A549 (cell line): Measurements from ENCODE around the gene BLCAP. TPM values are rescaled to one million over a fixed set of nuclear protein-coding genes. Genes with fewer than 3 reads are reported as not detected.

Source experiments
- ATAC-seq, 2 experiments: fragments of 200-7000 bp in 1 of 2; fragments of >200 bp in 1 of 2; cut with Nextera tagmentation in 1 of 2; cut with Tn5 transposase in 1 of 2; 3 replicates each; pipeline versions ENCODE4 v1.8.0 to v1.9.1; 2018 to 2020; ENCODE audit warnings: mild to moderate bottlenecking in 1 of 2, moderate library complexity in 1 of 2
- CTCF ChIA-PET: fragments of 300-600 bp; sonication (Branson Sonifier 250); formaldehyde crosslinking; extraction: SDS; loops from one replicate; lab custom pipeline; 2021; ENCODE audit warnings: antibody characterized with exemption, inconsistent platforms; lab: Yijun Ruan, JAX
- POLR2A ChIA-PET: fragments of 350-600 bp; formaldehyde crosslinking; extraction: SDS; loops from one replicate; lab custom pipeline; 2021; ENCODE audit warnings: antibody characterized with exemption, inconsistent platforms; lab: Yijun Ruan, JAX
- DNase-seq, 2 experiments: peaks; one replicate each; pipeline versions ENCODE4 v3.0.0 to v3.0.0-alpha.2; 2011 to 2016; ENCODE audit warnings: low read depth in 1 of 2, low spot score in 1 of 2
- FAIRE-seq: peaks from 2 replicates; lab custom pipeline; 2011; peaks lifted over from hg19 to GRCh38; lab: Jason Lieb, UNC
- H3K27ac ChIP-seq, 2 experiments: fragments of >200 bp; sonication (Bioruptor Twin); formaldehyde crosslinking; 3 replicates each; pipeline ENCODE4 v1.5.1; 2016 to 2017
- H3K4me1 ChIP-seq: fragments of >200 bp; sonication (Bioruptor Twin); formaldehyde crosslinking; 3 replicates; pipeline ENCODE4 v1.6.1; 2016
- H3K4me2 ChIP-seq: fragments of >200 bp; sonication (Bioruptor Twin); formaldehyde crosslinking; 3 replicates; pipeline ENCODE4 v1.6.1; 2016
- H3K4me3 ChIP-seq: fragments of >200 bp; sonication (Bioruptor Twin); formaldehyde crosslinking; 3 replicates; pipeline ENCODE4 v1.5.1; 2016
- H3K9me3 ChIP-seq: fragments of >200 bp; sonication (Bioruptor Twin); formaldehyde crosslinking; 3 replicates; pipeline ENCODE4 v1.6.1; 2016
- CBX2 ChIP-seq: fragments of 200-600 bp; sonication (generic); IDR thresholded peaks from 2 replicates; pipeline ENCODE4 v1.6.1; 2016; ENCODE audit warnings: low read depth, mild to moderate bottlenecking, borderline replicate concordance
- EHMT2 ChIP-seq: fragments of 200-600 bp; sonication (generic); IDR thresholded peaks from 2 replicates; pipeline ENCODE4 v1.6.1; 2016; ENCODE audit warnings: antibody characterized with exemption, low read depth, mild to moderate bottlenecking, moderate library complexity
- ESRRA ChIP-seq: fragments of 150-350 bp; IDR thresholded peaks from 2 replicates; pipeline ENCODE4 v1.6.1; 2014; ENCODE audit warnings: mild to moderate bottlenecking, low read length, borderline replicate concordance
- FOSL2 ChIP-seq, 2 experiments: fragments of 450-650 bp in 1 of 2; fragments of >200 bp in 1 of 2; sonication (Bioruptor Twin) in 1 of 2; formaldehyde crosslinking; IDR thresholded peaks; 2 replicates each; pipeline versions ENCODE4 v1.5.0 to v1.6.1; 2016 to 2020; ENCODE audit warnings: mild to moderate bottlenecking in 1 of 2, moderate library complexity in 1 of 2
- FOXS1 ChIP-seq: fragments of 250-450 bp; sonication (Bioruptor Pico); IDR thresholded peaks from 2 replicates; pipeline ENCODE4 v1.5.0; 2020; ENCODE audit warnings: mild to moderate bottlenecking, moderate library complexity
- HEYL ChIP-seq: fragments of 250-450 bp; sonication (Bioruptor Pico); IDR thresholded peaks from 2 replicates; pipeline ENCODE4 v1.8.0; 2021; ENCODE audit warnings: mild to moderate bottlenecking, moderate library complexity
- HOXB5 ChIP-seq: fragments of 250-450 bp; sonication (Bioruptor Pico); IDR thresholded peaks from 2 replicates; pipeline ENCODE4 v1.5.0; 2020; ENCODE audit warnings: mild to moderate bottlenecking, moderate library complexity
- MAZ ChIP-seq: fragments of 150-350 bp; IDR thresholded peaks from 2 replicates; pipeline ENCODE4 v1.6.1; 2014; ENCODE audit warnings: antibody characterized with exemption, low read depth, low read length, borderline replicate concordance
- NFE2L2 ChIP-seq: fragments of 150-350 bp; conservative IDR thresholded peaks from 2 replicates; pipeline ENCODE4 v1.6.1; 2014; ENCODE audit warnings: low read length
- NPAS2 ChIP-seq: fragments of 250-450 bp; sonication (Bioruptor Pico); IDR thresholded peaks from 2 replicates; pipeline ENCODE4 v1.8.0; 2022; ENCODE audit warnings: mild to moderate bottlenecking, moderate library complexity, borderline replicate concordance
- NR3C1 ChIP-seq: fragments of >200 bp; sonication (Bioruptor Twin); formaldehyde crosslinking; IDR thresholded peaks from 3 replicates; pipeline ENCODE4 v1.6.1; 2017
- POLR2AphosphoS2 ChIP-seq: conservative IDR thresholded peaks from 2 replicates; pipeline ENCODE4 v1.6.1; 2012; ENCODE audit warnings: low read length, improper control_type of control experiment, inconsistent platforms
- RAD21 ChIP-seq, 2 experiments: fragments of >200 bp in 1 of 2; sonication (Bioruptor Twin) in 1 of 2; formaldehyde crosslinking in 1 of 2; IDR thresholded peaks in 1 of 2; conservative IDR thresholded peaks in 1 of 2; 2 replicates in 1 of 2; 3 replicates in 1 of 2; pipeline ENCODE4 v1.6.1; 2012 to 2018; ENCODE audit warnings: inconsistent platforms in 1 of 2
- RARB ChIP-seq: fragments of 250-450 bp; sonication (Bioruptor Pico); IDR thresholded peaks from 2 replicates; pipeline ENCODE4 v1.8.0; 2021; ENCODE audit warnings: mild to moderate bottlenecking, moderate library complexity
- RCOR1 ChIP-seq: fragments of 150-350 bp; IDR thresholded peaks from 2 replicates; pipeline ENCODE4 v1.6.1; 2014; ENCODE audit warnings: antibody characterized with exemption, low read length, low read depth
- RNF2 ChIP-seq: fragments of 200-600 bp; sonication (generic); IDR thresholded peaks from 2 replicates; pipeline ENCODE4 v1.6.1; 2016; ENCODE audit warnings: low read depth, mild to moderate bottlenecking, antibody characterized with exemption, moderate library complexity, borderline replicate concordance
- SMC3 ChIP-seq: fragments of >200 bp; sonication (Bioruptor Twin); formaldehyde crosslinking; IDR thresholded peaks from 3 replicates; pipeline ENCODE4 v1.6.1; 2018; ENCODE audit warnings: inconsistent platforms
- ZFP36 ChIP-seq: fragments of 450-650 bp; IDR thresholded peaks from 2 replicates; pipeline ENCODE4 v1.6.1; 2014; ENCODE audit warnings: borderline replicate concordance; ENCODE audit not compliant: partially characterized antibody
- ZSCAN20 ChIP-seq: fragments of 250-450 bp; sonication (Bioruptor Pico); IDR thresholded peaks from 2 replicates; pipeline ENCODE4 v1.8.0; 2022; ENCODE audit warnings: mild to moderate bottlenecking, moderate library complexity
- WGBS: methylation state at CpG from one replicate; pipeline ENCODE4 v1.1.6; 2017; ENCODE audit errors: missing lambda C conversion rate; 5-methylcytosine and 5-hydroxymethylcytosine counted together
- polyA plus RNA-seq, 4 experiments: library from polyadenylated mRNA; depleted of rRNA in 3 of 4; stranded (reverse); fragments of >200 nt; fragmentation: RNase III in 1 of 4; extraction: RNeasy Plus Mini Kit Qiagen cat#74134 plus additional on column Dnase treatment in 1 of 4; gene quantifications; 2 replicates in 3 of 4; 3 replicates in 1 of 4; pipeline ENCODE4 v1.2.3, GENCODE V29; 2011 to 2017
- TF ChIP-seq, protein P1 (sequence below): fragments of 250-450 bp; sonication (Bioruptor Pico); IDR thresholded peaks from 2 replicates; pipeline ENCODE4 v1.5.0; 2020; ENCODE audit warnings: low read depth, mild to moderate bottlenecking, moderate library complexity
- TF ChIP-seq, protein P2 (sequence below): fragments of >200 bp; sonication (Bioruptor Twin); formaldehyde crosslinking; IDR thresholded peaks from 2 replicates; pipeline ENCODE4 v1.6.1; 2016
- TF ChIP-seq, protein P3 (sequence below): fragments of >200 bp; sonication (Bioruptor Twin); formaldehyde crosslinking; IDR thresholded peaks from 3 replicates; pipeline ENCODE4 v1.6.1; 2016

Gene BLCAP
- polyA plus RNA-seq, 2 of the 4 experiments (the other 2 are of a cell fraction): 30.3 to 49.0 TPM

DNA sequence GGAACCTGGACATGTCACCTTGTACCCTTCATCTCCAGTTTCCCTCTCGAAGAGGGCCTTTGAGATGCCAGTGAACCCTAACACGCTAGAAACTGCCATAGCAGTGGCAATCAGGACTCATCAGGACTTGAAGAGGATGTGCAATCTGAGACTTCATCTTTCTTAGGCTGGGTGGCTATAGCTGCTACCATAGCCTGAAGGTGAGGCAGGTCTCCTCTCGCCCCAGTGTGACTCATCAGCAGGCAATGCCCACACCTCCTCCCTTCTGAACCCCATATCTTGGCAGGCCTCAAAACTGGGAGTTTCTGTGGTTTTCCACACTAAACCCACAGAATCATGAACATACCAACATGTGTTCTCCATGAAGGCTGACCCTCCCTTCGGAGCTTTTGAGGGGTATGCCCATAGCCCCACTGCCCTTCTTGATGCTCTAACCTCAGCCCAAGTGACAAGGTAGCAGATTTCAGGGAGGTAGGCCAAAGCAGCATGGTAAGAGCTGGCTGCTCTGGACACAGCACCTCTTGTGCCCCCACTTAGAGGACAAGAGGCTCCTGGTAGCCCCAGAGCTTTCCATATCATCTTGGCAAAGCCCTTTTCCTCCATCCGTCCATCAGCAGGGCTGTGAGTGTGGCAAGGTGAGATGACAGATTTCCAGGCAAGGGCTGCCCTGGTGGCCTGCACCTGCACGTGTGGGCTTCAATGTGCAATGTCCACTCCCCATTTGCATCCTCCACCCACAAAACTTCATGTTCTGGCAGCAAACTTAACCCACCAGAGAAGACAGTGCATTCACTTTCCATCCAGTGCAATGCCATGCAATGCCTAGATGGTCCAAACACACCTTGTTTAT, 2.6 kb downstream of the BLCAP start:
- ChIA-PET POLR2A (no interaction called here), CTCF (interaction anchor here (1.5 to 1.8 kb wide), 2 partner anchors 9 to 243 kb away, joined by 3 to 8 read pairs; no protein-coding TSS in a partner anchor)
- no peak overlapping the region for H3K27ac ChIP-seq

DNA sequence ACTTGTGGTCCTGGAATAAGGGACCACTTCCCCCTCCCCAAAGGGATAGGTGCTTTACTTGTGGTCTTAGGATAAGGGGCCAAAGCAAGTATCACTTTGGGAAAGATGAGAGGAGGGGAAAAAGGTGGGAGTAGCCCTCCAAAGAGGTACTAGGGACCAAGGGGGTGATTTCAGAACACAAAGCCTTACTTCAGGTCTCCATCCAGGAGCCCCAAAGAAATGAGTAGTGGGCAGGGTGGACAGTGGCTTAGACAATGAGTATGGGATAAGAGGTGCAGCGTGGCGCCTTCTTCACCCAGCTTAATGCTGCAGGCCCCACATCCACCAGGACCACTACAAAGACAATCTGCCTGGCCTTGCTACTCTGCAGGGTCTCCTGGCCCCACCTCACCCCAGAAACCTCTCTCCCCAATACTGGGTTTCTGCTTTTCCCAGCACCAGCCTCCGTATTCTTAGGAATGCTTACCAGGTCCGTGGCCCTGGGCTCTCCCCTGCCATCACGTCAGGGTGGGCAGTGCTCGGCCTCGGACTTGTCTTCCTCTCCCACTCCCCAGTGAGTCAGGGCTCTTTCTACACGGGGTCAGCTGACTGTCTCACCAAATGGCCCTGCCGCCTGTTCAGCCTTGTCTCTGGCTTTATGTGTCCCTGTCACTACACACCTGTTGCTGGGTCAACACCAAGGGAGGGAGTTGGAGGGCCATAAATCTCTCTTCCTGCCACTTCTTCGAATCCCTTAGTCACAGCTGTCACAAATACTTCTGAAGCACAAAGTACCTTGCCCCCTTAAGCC, 3.6 kb downstream of the BLCAP start:
- no peak overlapping the region for H3K27ac ChIP-seq

More for the DNA sequence above, 2.6 kb downstream of the BLCAP start:
- peak overlapping the region; percentile 84; the same call in 2 of the 3 replicates for H3K4me2 ChIP-seq
- H3K4me3 ChIP-seq: no peak overlapping the region
- peaks cover 33% of the 10 kb centered on the region for H3K4me1 ChIP-seq
- FAIRE-seq (no peak), DNase-seq (no peak), ATAC-seq (no peak)
- no peaks in the 10 kb centered on the region for H3K9me3 ChIP-seq
- WGBS: 67% methylated on average over 6 of the region's 6 CpGs
- no peak for TF ChIP-seq ZSCAN20
- no peak for TF ChIP-seq RAD21 (conservative IDR thresholded peaks at IDR 0.05 in 1 of 2, IDR thresholded peaks at IDR 0.05 in 1 of 2)
- no peak for TF ChIP-seq FOSL2 (IDR thresholded peaks at IDR 0.05)
- no peak for TF ChIP-seq FOSL2 (CRISPR knock-in tag; IDR thresholded peaks at IDR 0.05)
- TF ChIP-seq RCOR1: no peak
- TF ChIP-seq NFE2L2: no peak
- TF ChIP-seq POLR2AphosphoS2: no peak
- TF ChIP-seq, all 56 proteins: peak for 0

DNA sequence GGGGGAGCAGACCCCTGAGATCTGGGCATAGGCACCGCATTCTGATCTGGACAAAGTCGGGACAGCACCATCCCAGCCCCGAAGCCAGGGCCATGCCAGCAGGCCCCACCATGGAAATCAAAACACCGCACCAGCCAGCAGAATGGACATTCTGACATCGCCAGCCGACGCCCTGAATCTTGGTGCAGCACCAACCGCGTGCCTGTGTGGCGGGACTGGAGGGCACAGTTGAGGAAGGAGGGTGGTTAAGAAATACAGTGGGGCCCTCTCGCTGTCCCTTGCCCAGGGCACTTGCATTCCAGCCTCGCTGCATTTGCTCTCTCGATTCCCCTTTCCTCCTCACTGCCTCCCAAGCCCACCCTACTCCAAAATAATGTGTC, 4.7 kb downstream of the BLCAP start:
- Histone ChIP-seq H3K27ac (no peak overlapping the region), H3K4me1 (peaks cover 26% of the 10 kb centered on the region)

More for the DNA sequence above, 3.6 kb downstream of the BLCAP start:
- H3K4me1 ChIP-seq: peaks cover 33% of the 10 kb centered on the region
- FAIRE-seq (no peak), DNase-seq (no peak)
- H3K4me2 ChIP-seq: no peak overlapping the region
- CTCF ChIA-PET: interaction anchor here (1.5 to 1.9 kb wide), 3 partner anchors 10 to 255 kb away, joined by 5 to 8 read pairs (median 8); no protein-coding TSS in a partner anchor
- no peaks in the 10 kb centered on the region for H3K9me3 ChIP-seq
- TF ChIP-seq, protein P1, sequence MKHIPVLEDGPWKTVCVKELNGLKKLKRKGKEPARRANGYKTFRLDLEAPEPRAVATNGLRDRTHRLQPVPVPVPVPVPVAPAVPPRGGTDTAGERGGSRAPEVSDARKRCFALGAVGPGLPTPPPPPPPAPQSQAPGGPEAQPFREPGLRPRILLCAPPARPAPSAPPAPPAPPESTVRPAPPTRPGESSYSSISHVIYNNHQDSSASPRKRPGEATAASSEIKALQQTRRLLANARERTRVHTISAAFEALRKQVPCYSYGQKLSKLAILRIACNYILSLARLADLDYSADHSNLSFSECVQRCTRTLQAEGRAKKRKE (CRISPR knock-in tag): no peak
- TF ChIP-seq, all 56 proteins: peak for 0
- POLR2A ChIA-PET: no interaction called here
- no peak for ATAC-seq
- WGBS: 78% methylated on average over 10 of the region's 10 CpGs
- no peak overlapping the region for H3K4me3 ChIP-seq

More for the DNA sequence above, 4.7 kb downstream of the BLCAP start:
- DNase-seq (no peak), FAIRE-seq (no peak), ATAC-seq (no peak)
- no peaks in the 10 kb centered on the region for H3K9me3 ChIP-seq
- WGBS: 97% methylated on average over 13 of the region's 13 CpGs
- no peak overlapping the region for H3K4me3 ChIP-seq
- CTCF ChIA-PET: interaction anchor here (1.2 to 1.9 kb wide), 3 partner anchors 10 to 254 kb away, joined by 3 to 8 read pairs (median 5); no protein-coding TSS in a partner anchor
- POLR2A ChIA-PET: no interaction called here
- H3K4me2 ChIP-seq: no peak overlapping the region
- TF ChIP-seq, protein P2, sequence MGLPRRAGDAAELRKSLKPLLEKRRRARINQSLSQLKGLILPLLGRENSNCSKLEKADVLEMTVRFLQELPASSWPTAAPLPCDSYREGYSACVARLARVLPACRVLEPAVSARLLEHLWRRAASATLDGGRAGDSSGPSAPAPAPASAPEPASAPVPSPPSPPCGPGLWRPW: no peak
- TF ChIP-seq NPAS2 (CRISPR knock-in tag) (no peak), CBX2 (no peak), ZFP36 (no peak), ZSCAN20 (no peak), NR3C1 (no peak), SMC3 (no peak), HOXB5 (CRISPR knock-in tag) (no peak), FOXS1 (CRISPR knock-in tag) (no peak), HEYL (no peak), RARB (CRISPR knock-in tag) (no peak), EHMT2 (no peak), ESRRA (no peak), RNF2 (no peak), MAZ (no peak)
- TF ChIP-seq, protein P3, sequence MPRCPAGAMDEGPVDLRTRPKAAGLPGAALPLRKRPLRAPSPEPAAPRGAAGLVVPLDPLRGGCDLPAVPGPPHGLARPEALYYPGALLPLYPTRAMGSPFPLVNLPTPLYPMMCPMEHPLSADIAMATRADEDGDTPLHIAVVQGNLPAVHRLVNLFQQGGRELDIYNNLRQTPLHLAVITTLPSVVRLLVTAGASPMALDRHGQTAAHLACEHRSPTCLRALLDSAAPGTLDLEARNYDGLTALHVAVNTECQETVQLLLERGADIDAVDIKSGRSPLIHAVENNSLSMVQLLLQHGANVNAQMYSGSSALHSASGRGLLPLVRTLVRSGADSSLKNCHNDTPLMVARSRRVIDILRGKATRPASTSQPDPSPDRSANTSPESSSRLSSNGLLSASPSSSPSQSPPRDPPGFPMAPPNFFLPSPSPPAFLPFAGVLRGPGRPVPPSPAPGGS: no peak
